ENCODE results near the gene SSUH2.

Gene SSUH2

GRCh38 chr3:8629151-8630021 lies 15.2 kb downstream of the SSUH2 start:
- TF ChIP-seq ZFX (IDR thresholded peaks at IDR 0.05), result no peak
- TF ChIP-seq CTCF (conservative IDR thresholded peaks at IDR 0.05), result no peak
- H3K27ac ChIP-seq, result no peak overlapping the region

DNA sequence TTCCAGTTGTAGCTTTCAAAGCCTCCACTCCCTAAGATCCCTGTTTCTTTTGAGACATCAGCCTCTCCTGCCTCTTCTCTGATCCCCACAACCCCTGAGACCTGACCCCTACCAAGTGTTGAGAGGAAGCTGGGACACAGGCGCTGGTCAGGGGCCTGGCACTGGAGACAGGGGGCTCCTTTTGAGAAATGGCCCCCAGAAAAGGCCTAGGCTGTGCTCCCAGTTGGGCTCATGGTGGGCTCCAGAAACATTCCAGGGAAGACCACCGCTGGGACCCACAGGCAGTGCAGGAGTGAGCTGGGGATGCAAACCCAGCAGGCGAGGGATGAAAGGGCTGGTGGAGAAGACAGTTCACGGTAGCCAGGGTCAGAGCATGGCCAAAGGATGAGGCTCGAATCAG lies 16.6 kb downstream of the SSUH2 start:
- TF ChIP-seq ZFX (IDR thresholded peaks at IDR 0.05), result no peak
- TF ChIP-seq CTCF (conservative IDR thresholded peaks at IDR 0.05), result no peak
- no peak overlapping the region for H3K27ac ChIP-seq

DNA sequence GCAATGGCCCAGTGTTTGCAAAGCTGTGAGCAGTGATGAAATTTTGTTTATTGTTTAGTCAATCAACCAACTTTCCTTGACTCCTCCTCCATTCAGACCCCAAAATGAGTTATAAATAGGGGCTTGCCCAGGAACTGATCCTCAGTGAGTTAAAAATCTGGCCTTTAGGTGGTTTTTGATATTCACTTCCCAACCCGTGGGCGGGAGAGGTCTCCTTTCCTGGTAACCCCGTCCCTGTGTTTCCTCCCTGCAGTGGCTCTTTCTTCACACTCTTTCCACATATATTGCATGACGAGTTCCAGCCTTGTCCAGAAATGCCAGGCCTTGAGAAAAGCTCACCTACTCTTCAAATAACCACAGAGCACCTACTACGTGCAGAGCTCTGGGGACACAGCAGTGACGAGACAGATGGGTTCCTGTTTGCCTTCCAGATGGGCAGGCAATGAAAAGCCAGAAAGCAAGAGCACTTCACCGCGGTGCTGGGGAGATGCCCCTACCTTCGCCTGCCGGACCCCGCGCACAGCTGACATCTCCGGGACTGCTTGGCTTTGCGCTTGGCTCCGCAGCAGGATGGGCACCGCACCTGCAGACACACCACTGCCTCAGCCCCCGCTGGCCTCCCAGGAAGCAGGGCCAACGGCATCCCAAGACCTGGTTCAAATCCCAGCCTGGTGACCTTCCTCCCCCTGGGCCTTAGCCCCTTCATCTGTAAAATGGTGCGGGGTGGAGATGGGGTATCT lies 17.2 kb downstream of the SSUH2 start:
- TF ChIP-seq ZFX (IDR thresholded peaks at IDR 0.05) (no peak), CTCF (conservative IDR thresholded peaks at IDR 0.05) (no peak)
- H3K27ac ChIP-seq, result no peak overlapping the region

GRCh38 chr3:8625991-8626390 lies 18.6 kb downstream of the SSUH2 start:
- no peak overlapping the region for H3K27ac ChIP-seq
- TF ChIP-seq ZFX (IDR thresholded peaks at IDR 0.05), result no peak
- TF ChIP-seq CTCF (conservative IDR thresholded peaks at IDR 0.05), result no peak

DNA sequence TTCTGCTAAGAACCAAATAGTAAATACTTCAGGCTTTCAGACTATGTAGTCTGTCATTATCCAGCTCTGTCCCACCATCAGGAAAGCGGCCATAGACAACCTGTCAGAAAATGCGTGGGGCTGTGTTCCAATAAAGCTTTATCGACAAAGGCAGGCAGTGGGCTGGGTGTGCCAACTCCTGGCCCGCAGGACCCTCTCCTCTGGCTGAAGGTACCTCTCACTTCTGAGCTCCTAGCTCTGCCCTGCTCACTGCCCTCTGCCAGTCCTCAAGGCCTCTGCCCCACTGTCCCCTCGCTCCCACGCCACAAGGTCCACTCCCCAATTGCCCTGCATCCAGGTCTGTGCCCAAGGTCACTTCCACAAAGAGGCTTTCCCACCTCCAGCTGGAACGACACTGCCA lies 20.0 kb downstream of the SSUH2 start:
- TF ChIP-seq CTCF (conservative IDR thresholded peaks at IDR 0.05) (no peak), ZFX (IDR thresholded peaks at IDR 0.05) (no peak)
- no peak overlapping the region for H3K27ac ChIP-seq

DNA sequence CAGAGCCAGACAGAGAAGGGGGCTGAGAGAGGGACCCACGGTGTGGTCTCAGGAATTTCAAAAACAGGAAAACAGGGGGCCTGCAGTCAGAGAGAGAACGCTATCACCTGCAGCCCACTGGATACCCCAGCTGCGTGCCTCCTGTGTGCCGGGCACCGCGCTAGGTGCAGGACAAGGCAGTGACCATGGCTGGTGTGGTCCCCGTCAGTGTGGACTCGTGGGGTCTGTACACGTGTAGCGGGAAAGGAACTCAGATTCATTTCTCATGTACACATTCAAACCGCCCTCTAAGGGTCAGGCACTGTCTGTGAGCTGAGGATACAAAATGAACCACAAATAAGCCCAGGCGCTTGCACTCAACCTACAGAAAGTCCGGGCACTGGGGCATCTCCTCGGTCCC lies 20.9 kb downstream of the SSUH2 start:
- no peak overlapping the region for H3K27ac ChIP-seq
- TF ChIP-seq ZFX (IDR thresholded peaks at IDR 0.05) (no peak), CTCF (conservative IDR thresholded peaks at IDR 0.05) (no peak)

Measured in C4-2B (cell line).